ENCODE measurements around the gene TNPO3. TPM values are rescaled to one million over a fixed set of nuclear protein-coding genes. Genes with fewer than 3 reads are reported as not detected.

Gene TNPO3
- total and polyA plus RNA-seq, 10 of the 15 experiments (the other 5 are each of a cell fraction or from before 2014, with no cell fraction given), result 17.6 to 91.8 (median 65.9) TPM

DNA sequence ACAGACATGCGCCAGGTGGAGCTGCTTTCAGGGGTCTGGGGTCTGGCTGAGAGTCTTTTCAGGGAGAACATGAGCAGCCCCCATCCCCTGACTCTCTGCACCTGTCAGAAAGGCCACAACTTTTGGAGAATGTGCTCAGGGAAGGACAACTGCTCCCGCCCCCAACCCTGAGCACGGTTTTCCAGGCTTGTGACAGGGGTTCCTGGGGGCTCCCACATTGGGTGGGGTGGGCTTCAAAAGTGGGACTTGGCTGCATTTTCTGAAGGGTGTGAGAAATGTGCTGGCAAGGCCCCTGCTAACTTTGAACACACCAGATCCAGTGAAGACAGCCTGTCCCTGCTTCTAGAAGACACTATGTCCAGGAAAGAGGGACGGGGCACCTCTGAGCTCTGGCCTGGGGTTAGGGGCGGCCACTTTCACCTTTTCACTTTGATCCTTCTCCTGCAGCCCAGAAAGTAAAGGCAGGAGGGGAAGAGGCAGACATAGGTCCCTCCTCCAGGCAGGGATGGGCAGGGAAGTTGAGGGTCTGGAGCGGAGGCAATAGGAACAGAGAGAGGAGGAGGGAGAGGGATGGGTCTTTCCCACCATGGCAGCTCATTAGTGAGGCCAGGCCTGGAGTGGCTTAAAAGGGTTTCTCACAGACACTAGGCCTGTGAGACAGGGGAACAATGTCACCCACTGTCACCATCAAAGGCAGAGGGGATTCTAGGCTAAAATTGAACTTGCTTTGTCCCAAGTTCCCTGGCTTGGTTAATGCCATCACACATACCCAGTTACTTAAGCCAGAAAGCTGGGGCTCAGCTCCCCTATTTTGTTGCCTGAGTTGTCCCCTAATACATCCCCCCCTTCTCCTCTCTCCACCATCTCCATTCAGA, 145.9 kb downstream of the TNPO3 start (continued):
- TF ChIP-seq SP1 (IDR thresholded peaks at IDR 0.05; ENCODE audit: low read depth, low read length) (no peak), TCF3 (IDR thresholded peaks at IDR 0.05; ENCODE audit: borderline replicate concordance, insufficient read depth, low read depth, low read length) (no peak), NFYB (IDR thresholded peaks at IDR 0.05; ENCODE audit: insufficient read depth, low read depth, low read length) (no peak), NFYA (IDR thresholded peaks at IDR 0.05; ENCODE audit: borderline replicate concordance, low read depth, low read length) (no peak), TBL1XR1 (IDR thresholded peaks at IDR 0.05; ENCODE audit: low read depth, low read length) (no peak)
- TF ChIP-seq, protein P1, sequence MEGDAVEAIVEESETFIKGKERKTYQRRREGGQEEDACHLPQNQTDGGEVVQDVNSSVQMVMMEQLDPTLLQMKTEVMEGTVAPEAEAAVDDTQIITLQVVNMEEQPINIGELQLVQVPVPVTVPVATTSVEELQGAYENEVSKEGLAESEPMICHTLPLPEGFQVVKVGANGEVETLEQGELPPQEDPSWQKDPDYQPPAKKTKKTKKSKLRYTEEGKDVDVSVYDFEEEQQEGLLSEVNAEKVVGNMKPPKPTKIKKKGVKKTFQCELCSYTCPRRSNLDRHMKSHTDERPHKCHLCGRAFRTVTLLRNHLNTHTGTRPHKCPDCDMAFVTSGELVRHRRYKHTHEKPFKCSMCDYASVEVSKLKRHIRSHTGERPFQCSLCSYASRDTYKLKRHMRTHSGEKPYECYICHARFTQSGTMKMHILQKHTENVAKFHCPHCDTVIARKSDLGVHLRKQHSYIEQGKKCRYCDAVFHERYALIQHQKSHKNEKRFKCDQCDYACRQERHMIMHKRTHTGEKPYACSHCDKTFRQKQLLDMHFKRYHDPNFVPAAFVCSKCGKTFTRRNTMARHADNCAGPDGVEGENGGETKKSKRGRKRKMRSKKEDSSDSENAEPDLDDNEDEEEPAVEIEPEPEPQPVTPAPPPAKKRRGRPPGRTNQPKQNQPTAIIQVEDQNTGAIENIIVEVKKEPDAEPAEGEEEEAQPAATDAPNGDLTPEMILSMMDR (IDR thresholded peaks at IDR 0.05 in 2 of 3, conservative IDR thresholded peaks at IDR 0.05 in 1 of 3; ENCODE audit: control insufficient read depth in 2 of 3, extremely low read depth in 1 of 3, insufficient read depth in 1 of 3, low read depth in 3 of 3, low read length in 3 of 3), result no peak

DNA sequence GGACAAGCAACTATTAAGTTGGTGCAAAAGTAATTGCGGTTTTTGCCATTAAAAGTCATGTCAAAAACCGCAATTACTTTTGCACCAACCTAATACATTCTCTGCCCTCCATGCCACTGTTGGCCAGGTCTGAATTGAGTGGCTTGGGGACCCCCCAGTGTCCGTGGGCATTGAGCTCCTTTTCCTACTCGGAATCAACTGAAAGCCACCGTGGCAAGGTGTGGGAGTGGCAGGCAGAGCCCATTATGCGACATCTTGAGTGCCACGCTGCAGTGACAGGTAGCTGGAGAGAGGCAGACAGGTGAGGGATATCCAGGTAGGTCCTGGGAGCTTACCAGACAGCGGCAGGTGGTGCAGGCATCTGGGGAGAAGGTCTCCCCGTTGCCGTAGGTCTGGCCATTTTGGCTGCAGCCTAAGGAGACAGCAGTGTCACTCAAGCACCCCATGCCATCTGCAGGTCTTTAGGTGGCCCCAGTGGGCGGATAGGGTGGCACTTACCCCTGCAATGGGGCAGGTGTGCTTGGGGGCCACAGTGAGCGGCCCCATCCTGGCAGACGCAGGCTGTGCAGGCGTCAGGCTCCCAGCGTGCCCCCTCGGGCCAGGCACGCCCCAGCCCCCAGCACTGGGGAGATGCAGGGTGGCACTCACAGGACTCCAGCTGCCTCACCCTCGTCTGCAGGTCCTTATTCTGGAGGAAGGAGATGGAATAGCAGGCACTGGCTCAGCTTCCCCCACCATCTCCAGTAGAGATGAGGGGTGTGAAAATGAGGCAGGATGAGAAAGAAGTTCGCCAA, 147.9 kb downstream of the TNPO3 start:
- DNase-seq (ENCODE audit: low read depth, low spot score) (no peak), ATAC-seq (no peak), FAIRE-seq (no peak)
- no peaks in the 10 kb centered on the region for H3K36me3 ChIP-seq (ENCODE audit: control insufficient read depth in 2 of 2, insufficient read depth in 2 of 2, low read length in 1 of 2)
- no peak overlapping the region for H3K4me3 ChIP-seq
- WGBS (ENCODE audit: insufficient coverage, insufficient replicate concordance, low lambda C conversion rate, missing lambda C conversion rate), result 61% methylated on average over 19 of the region's 19 CpGs
- H3K4me1 ChIP-seq (ENCODE audit: control insufficient read depth, insufficient read depth, low read length), result peaks cover 13% of the 10 kb centered on the region
- H3K79me2 ChIP-seq (ENCODE audit: control insufficient read depth, insufficient read depth, low read length), result no peaks in the 10 kb centered on the region
- POLR2A ChIA-PET, result no interaction called here
- no TSS peak for BruUV-seq (replicated peaks)
- no peak for TF ChIP-seq NRF1 (conservative IDR thresholded peaks at IDR 0.05; ENCODE audit: low read depth, low read length)
- no peak for TF ChIP-seq MYB (IDR thresholded peaks at IDR 0.05; ENCODE audit: borderline replicate concordance, low read depth, low read length)
- TF ChIP-seq, protein P2, sequence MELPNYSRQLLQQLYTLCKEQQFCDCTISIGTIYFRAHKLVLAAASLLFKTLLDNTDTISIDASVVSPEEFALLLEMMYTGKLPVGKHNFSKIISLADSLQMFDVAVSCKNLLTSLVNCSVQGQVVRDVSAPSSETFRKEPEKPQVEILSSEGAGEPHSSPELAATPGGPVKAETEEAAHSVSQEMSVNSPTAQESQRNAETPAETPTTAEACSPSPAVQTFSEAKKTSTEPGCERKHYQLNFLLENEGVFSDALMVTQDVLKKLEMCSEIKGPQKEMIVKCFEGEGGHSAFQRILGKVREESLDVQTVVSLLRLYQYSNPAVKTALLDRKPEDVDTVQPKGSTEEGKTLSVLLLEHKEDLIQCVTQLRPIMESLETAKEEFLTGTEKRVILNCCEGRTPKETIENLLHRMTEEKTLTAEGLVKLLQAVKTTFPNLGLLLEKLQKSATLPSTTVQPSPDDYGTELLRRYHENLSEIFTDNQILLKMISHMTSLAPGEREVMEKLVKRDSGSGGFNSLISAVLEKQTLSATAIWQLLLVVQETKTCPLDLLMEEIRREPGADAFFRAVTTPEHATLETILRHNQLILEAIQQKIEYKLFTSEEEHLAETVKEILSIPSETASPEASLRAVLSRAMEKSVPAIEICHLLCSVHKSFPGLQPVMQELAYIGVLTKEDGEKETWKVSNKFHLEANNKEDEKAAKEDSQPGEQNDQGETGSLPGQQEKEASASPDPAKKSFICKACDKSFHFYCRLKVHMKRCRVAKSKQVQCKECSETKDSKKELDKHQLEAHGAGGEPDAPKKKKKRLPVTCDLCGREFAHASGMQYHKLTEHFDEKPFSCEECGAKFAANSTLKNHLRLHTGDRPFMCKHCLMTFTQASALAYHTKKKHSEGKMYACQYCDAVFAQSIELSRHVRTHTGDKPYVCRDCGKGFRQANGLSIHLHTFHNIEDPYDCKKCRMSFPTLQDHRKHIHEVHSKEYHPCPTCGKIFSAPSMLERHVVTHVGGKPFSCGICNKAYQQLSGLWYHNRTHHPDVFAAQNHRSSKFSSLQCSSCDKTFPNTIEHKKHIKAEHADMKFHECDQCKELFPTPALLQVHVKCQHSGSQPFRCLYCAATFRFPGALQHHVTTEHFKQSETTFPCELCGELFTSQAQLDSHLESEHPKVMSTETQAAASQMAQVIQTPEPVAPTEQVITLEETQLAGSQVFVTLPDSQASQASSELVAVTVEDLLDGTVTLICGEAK (IDR thresholded peaks at IDR 0.05; ENCODE audit: borderline replicate concordance), result peak; percentile 69
- intact Hi-C loops (cut with micrococcal nuclease; ENCODE audit: unreplicated experiment), result no loop called here
- no peaks in the 10 kb centered on the region for H4K20me1 ChIP-seq (ENCODE audit: control insufficient read depth, insufficient read depth)
- no peak overlapping the region for H3K9ac ChIP-seq (ENCODE audit: control insufficient read depth, insufficient read depth, low read length)
- in situ Hi-C loops (cut with MboI), result loop anchor here (5.0 kb wide), 2 partner anchors 185 to 305 kb away; no protein-coding TSS in a partner anchor
- CTCF ChIA-PET, result interaction anchor here (0.9 to 5.3 kb wide), 3 partner anchors 33 to 183 kb away, joined by 3 to 41 read pairs (median 4); no protein-coding TSS in a partner anchor
- no peak overlapping the region for H3K27ac ChIP-seq (ENCODE audit: control insufficient read depth, insufficient read depth)
- no peak overlapping the region for H2AFZ ChIP-seq (ENCODE audit: control insufficient read depth, low read depth, low read length)
- no peaks in the 10 kb centered on the region for H3K27me3 ChIP-seq (replicated peaks in 1 of 2; ENCODE audit: control insufficient read depth in 2 of 2, insufficient read depth in 2 of 2, low read length in 1 of 2)
- no peaks in the 10 kb centered on the region for H3K9me3 ChIP-seq (replicated peaks; ENCODE audit: control insufficient read depth, insufficient read depth, low read length)
- SMC1A ChIA-PET (ENCODE audit: uncharacterized antibody, unreplicated experiment), result interaction anchor here (0.7 kb wide), 1 partner anchor 52 kb away, joined by 3 read pairs; no protein-coding TSS in a partner anchor
- RAD21 ChIA-PET (ENCODE audit: unreplicated experiment), result interaction anchor here (1.1 kb wide), 1 partner anchor 183 kb away, joined by 5 read pairs; no protein-coding TSS in a partner anchor
- no peak overlapping the region for H3K4me2 ChIP-seq (ENCODE audit: control insufficient read depth, insufficient read depth)
